Tibial nerve (tissue), 3 donors: ENCODE measurements around the gene SIPA1L3.

Experiments used
- CTCF ChIP-seq, 5 experiments: fragments of 200-600 bp in 3 of 5; fragments of 450-650 bp in 2 of 5; sonication (generic) in 3 of 5; IDR thresholded peaks; one replicate each; pipeline ENCODE4 v1.5.1; 2016 to 2019; ENCODE audit warnings: antibody characterized with exemption in 5 of 5, mild to moderate bottlenecking in 3 of 5, moderate library complexity in 2 of 5
- POLR2A ChIP-seq, 2 donors: fragments of 450-650 bp; IDR thresholded peaks; one replicate each; pipeline ENCODE4 v1.6.1; 2017; ENCODE audit warnings: antibody characterized with exemption in 2 of 2, mild to moderate bottlenecking in 2 of 2, moderate library complexity in 2 of 2

GRCh38 chr19:37964109-37964508 is 57.1 kb downstream of the SIPA1L3 start:
- no peak for TF ChIP-seq POLR2A (IDR thresholded peaks at IDR 0.05)
- no peak for TF ChIP-seq CTCF (IDR thresholded peaks at IDR 0.05)
